Measurements from ENCODE around the gene WDR64.
"Not testable (repeated sequence)": the region's sequence is repeated elsewhere in the genome, so short reads cannot be mapped to it uniquely, and the experiment has no call there.

The WDR64 gene

GRCh38 chr1:241660424-241660972 lies 8.4 kb downstream of the WDR64 start:
- no peak for DNase-seq

- DNase-seq, result no peak
Observed at GRCh38 chr1:241666419-241666818, 14.3 kb downstream of the WDR64 start.

GRCh38 chr1:241672301-241672700 lies 20.2 kb downstream of the WDR64 start:
- DNase-seq, result no peak

GRCh38 chr1:241674805-241675384 lies 22.8 kb downstream of the WDR64 start:
- DNase-seq, result no peak

- DNase-seq, result no peak
Observed at GRCh38 chr1:241675983-241676382, 23.9 kb downstream of the WDR64 start.

- no peak for DNase-seq
Observed at GRCh38 chr1:241677201-241677600, 25.1 kb downstream of the WDR64 start.

GRCh38 chr1:241678536-241678935 lies 26.5 kb downstream of the WDR64 start:
- DNase-seq, result no peak

GRCh38 chr1:241679404-241679803 lies 27.3 kb downstream of the WDR64 start:
- DNase-seq, result no peak

GRCh38 chr1:241679961-241680360 lies 27.9 kb downstream of the WDR64 start:
- no peak for DNase-seq

- not testable (repeated sequence) for DNase-seq
Observed at GRCh38 chr1:241681861-241682448, 29.9 kb downstream of the WDR64 start.

GRCh38 chr1:241682921-241683320 lies 30.8 kb downstream of the WDR64 start:
- no peak for DNase-seq

- DNase-seq, result no peak
Observed at GRCh38 chr1:241684108-241684507, 32.0 kb downstream of the WDR64 start.

- no peak for DNase-seq
Observed at GRCh38 chr1:241688940-241689368, 36.9 kb downstream of the WDR64 start.

GRCh38 chr1:241695246-241696171 lies 43.4 kb downstream of the WDR64 start:
- no peak for DNase-seq

GRCh38 chr1:241696172-241696814 lies 44.2 kb downstream of the WDR64 start:
- no peak for DNase-seq

GRCh38 chr1:241696815-241697639 lies 44.9 kb downstream of the WDR64 start:
- DNase-seq, result no peak

- no peak for DNase-seq
Observed at GRCh38 chr1:241697640-241698018, 45.5 kb downstream of the WDR64 start.

GRCh38 chr1:241698177-241698576 lies 46.1 kb downstream of the WDR64 start:
- no peak for DNase-seq

GRCh38 chr1:241701483-241702295 lies 49.6 kb downstream of the WDR64 start:
- no peak for DNase-seq

GRCh38 chr1:241702442-241703373 lies 50.6 kb downstream of the WDR64 start:
- no peak for DNase-seq

Data from NCI-H2107 (cell line).